HG02981 (cell line): ENCODE results near the gene TBC1D10A.

Experiments used
- ATAC-seq: cut with Tn5 transposase; IDR thresholded peaks from one replicate; pipeline ENCODE4 v1.9.1; 2021; ENCODE audit warnings: mild to moderate bottlenecking, moderate library complexity; ENCODE audit not compliant: unreplicated experiment

The TBC1D10A gene

DNA sequence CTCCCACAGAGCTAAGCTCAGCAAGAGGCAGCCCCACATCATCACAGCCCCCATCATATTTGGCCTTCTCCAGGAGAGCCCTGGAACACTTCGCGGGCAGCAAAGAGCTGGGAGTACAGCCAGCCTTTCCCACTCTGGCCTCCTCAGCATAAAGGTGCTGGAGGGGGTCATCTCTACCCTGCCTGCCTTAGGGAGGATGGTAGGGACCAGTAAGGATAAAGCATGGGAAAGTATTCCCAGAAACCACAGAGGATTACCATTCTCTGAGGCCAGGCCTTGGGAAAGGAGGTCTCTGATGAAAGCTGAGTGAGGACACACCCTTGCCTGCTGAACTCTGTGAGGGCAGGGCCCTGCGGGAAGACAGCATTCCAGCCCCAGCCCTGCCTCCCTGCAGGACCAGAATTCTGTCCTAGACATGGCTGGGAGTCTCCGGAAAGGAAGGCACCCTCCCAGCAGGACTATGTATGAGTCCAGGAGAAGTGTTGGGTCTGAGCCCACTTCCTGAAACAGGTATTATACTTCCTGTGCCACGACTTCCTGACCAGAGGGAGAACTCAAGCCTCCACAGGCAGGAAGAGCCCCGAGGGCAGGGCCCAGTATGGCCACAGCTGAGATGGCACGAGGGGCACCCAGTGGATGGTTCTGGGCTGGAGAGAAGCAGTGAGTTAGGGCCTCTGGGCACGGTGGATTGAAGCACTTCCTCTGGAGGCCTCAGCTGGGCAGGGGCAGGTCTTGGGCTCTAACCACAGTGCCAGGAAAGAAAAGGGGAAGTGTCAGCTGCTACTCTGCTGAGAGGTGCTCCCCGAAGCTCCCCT is 24.5 kb downstream of the TBC1D10A start:
- no peak for ATAC-seq

DNA sequence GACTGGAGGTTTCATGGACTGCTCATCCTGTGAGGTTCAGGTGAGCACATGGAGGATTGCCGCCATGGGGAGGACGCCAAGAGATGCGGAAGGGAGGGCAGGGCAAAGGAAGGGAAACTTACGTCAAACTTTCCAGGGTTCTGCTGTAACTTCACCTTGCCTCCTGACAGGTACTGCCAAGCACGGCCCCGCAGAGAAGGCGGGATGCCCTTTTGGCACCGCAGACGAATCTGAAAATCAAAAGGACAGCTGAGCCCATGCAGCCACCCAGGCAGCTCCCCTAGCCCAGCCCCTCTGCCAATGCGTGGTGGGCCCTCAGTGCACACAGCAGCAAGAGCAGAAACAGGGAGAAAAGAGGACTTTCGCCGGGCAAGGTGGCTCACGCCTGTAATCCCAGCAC is 27.4 kb downstream of the TBC1D10A start:
- ATAC-seq: no peak

GRCh38 chr22:30297991-30298701 is 28.6 kb downstream of the TBC1D10A start:
- no peak for ATAC-seq

DNA sequence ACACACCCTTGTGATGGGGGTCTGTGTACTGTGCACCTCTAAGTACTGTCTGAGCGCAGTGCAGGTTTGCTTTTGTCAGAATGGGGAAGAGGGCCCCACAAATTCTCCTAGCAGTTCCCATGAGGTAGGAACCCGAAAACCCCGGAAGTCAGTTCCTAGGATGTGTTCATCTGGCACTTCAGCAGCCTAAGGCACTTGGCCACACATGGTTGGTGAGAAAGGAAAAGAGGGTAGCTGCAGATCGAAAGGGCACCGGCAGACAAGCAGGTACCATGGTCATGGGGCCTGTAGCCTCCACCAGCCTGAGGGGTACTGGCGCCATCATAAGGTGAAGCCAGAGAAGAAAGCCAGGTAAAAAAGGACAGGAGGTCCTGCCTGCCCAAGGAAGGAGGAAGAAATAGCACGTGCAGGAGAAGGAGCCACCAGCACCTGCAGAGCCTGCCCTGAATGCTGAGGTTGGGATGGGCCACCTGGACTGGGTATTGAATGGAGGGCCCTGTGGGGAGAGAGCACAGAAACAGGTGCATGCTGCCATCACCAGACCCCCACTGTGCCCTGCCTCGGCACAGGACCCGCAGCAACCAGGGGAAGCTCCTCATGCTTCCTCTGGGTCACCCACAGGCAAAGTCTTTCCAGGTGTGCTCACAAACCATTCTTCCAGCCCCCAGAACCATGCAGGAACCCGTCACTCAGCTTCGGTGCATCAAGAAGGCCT is 29.3 kb downstream of the TBC1D10A start:
- ATAC-seq: no peak

- no peak for ATAC-seq
Observed at GRCh38 chr22:30296833-30297232, 29.9 kb downstream of the TBC1D10A start.

DNA sequence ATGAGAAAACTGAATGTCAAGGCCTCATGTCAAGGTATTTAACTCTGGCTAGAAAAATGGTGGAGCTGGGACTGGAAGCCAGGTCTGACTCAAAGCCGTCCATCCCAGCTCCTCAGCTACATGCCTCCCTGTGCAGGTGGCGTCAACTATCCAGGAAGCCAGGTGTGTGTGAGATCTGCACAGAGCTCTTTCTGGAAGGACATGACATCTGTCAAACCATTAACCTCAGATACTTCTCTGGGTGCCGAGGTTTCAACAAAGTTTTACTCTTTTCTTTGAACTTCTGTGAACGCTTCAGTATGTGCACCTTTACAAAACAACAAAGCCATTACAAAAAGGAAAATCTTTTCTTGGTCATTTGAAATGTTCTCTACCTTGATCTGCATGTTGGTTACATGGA is 30.4 kb downstream of the TBC1D10A start:
- no peak for ATAC-seq

GRCh38 chr22:30295576-30295975 is 31.2 kb downstream of the TBC1D10A start:
- ATAC-seq: no peak

- ATAC-seq: no peak
Observed at GRCh38 chr22:30294830-30295229, 31.9 kb downstream of the TBC1D10A start.

DNA sequence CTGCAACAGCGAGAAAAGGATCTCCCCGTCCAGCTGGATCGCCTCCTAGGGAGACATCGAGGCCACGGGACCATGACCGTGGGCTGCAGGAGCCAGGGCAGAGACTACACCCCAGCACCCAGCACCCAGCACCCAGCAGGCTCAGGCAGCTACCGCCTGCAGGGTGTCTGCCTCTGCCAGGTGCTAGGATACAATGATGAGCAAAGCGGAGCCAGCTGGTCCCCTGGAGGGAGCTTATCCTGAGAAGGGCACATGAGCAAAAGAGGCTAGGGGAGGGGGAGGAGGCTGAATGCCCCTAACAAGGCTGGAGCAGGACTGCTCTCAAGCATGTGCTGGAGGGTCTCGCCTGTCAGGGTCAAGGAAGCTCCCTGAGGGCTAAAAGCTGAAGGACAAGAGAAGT is 32.7 kb downstream of the TBC1D10A start:
- no peak for ATAC-seq

DNA sequence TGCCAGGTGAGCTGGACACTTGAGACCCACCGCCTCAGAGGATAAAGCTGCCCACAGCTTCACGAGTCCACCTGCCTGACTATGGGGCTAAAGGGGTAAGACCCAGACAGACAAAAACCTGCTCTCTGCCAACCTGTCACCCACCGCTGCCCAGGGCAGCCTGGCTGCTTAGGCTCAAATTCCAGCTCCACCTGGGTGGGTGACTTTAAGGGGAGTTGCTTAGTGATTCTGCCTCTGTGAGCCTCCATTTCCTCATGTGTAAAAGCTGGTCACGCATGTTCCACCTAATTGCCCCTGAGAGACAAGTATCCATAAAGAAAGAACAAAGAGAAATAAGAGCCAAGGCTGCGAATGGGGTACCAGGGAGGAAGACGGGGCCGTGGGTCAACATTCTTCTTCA is 33.7 kb downstream of the TBC1D10A start:
- no peak for ATAC-seq

DNA sequence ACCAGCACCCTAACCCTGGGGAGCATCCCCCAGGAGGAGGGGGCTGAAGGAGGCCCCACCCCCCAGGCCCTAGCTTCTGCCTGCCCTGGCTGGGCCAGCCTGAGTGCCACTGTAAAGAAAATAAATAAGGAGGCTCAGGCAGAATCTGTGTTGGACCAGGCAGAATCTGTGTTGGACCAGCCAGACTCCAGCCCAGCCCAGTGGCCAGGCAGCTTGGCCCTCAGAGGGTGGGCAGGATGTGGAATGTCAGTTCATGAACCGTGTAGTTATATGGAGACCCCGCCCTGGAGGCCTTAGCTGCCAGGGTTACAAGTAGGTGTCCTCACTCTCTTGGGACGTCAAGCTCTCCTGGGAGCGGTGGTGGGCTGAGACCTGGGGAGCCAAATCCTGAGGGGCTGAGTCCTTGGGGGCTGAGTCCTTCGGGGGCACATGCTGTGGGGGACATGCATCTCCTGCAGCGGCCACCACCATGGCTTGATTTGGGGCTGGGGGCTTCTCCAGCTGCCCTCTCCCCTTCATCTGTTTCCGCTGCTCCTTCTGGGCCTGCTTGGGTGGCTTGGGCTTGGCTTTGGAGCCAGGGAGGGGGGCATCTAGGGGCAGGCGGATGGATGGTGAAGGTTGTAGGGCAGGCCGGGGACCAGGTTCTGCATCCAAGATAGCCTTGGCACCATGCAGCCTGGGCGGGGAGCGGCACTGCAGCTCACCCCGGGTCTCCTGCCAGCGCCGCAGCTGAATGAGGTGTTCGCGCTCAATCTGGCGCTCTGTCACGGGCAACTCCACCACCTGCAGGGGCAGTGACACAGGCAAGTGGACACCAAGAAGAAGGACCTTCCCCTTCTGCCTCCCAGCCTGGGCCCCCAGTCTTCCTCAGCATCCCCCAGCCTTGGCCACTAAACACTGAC is 34.4 kb downstream of the TBC1D10A start:
- no peak for ATAC-seq

- ATAC-seq: no peak
Observed at GRCh38 chr22:30291058-30291892, 35.5 kb downstream of the TBC1D10A start.

- no peak for ATAC-seq
Observed at GRCh38 chr22:30290342-30291057, 36.2 kb downstream of the TBC1D10A start.

DNA sequence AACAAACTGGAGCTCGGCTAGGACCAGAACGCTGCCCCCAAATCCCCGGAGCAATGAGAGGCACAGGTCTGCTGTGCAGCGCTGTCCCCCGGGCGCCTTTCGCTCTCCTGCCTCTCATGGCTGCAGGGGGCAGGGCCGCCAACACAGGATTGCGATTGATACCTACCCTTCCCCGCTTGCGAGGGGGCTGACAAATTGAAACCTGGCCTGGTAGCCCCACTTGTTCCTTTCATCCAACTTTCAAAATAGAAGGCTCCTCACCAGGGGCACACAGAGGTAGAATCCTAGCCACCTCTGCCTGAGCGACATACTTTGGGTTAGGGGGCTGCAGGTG is 36.8 kb downstream of the TBC1D10A start:
- ATAC-seq: peak; percentile 19

DNA sequence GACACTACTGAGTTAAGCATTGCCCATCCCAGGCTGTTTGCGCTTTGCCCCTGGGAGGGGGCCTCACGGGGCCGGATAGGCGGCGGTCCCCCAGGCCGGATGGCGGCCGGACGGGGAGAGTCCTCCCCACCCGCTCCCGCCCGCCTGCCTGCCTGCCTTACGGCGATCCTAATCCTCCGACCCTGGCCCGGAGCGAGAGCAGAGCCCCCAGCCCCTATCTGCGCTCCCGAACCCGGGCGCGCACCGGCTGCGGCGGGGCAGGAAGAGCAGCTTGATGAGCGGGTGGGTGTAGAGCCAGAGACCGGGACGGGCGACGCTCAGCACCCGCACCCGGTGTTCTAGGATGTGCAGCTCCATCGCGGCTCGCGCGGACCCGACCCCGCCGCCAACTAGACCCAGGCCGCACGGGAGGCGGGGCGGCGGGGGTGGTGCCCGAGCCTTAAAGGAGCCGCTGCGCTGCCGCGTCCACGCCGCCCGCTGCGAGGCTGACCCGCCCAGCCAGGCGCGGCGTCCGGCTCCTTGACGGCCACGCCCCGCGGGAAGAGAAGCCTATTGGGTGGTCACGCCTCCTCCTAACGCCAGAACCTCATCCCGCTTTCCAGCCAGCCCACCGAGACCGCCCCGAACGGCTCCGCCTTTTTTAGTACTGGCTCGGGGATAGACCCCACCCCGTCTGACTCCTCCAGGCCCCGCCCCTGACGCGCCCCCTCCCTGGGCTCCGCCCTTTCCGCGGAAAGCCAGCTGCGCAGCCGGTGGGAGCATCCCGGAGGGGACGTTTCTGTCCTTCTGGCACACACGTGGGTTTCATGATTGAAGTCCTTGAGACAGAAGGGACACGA is 37.4 kb downstream of the TBC1D10A start, which contains the start of gene CASTOR1:
Gene CASTOR1 (minus strand): TSS at position 365 of the 839 bp plus-strand sequence. CDS start 8 bp downstream, at position 357.
- peak; percentile 54 for ATAC-seq

DNA sequence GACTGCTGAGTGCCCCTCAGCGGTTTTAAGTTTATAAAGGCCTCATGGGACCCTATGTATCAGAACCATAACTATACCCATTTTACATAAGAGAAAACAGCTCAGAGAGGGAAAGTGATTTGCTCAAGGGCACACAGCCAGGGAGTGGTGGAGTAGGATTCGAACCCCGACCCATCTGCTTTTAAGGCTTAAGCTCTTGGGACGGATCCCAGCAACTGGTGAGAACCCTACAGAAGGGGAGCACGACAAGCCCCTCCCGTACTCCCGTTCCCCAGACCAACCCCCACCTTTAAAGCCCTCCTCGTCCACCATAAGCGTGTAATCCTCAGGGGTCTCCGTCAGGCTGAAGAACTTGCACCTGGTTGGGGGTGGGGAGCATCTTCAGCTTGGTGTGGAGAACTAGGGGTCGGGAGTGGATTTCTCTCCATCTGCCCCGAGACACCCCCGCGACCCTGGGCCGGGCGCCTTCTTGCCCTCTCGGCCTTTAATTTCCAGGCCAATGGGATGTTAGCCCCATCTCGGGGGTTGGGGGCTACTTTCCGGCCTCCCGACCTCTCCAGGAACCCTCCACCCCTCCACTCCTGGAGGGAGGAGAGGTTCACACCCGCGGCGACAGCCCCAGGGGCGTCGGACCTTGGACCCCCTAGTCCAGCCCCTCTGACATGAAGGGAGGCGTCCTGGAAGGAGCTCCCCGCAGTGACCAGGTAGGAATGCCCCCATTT is 38.2 kb downstream of the TBC1D10A start:
- ATAC-seq: no peak

DNA sequence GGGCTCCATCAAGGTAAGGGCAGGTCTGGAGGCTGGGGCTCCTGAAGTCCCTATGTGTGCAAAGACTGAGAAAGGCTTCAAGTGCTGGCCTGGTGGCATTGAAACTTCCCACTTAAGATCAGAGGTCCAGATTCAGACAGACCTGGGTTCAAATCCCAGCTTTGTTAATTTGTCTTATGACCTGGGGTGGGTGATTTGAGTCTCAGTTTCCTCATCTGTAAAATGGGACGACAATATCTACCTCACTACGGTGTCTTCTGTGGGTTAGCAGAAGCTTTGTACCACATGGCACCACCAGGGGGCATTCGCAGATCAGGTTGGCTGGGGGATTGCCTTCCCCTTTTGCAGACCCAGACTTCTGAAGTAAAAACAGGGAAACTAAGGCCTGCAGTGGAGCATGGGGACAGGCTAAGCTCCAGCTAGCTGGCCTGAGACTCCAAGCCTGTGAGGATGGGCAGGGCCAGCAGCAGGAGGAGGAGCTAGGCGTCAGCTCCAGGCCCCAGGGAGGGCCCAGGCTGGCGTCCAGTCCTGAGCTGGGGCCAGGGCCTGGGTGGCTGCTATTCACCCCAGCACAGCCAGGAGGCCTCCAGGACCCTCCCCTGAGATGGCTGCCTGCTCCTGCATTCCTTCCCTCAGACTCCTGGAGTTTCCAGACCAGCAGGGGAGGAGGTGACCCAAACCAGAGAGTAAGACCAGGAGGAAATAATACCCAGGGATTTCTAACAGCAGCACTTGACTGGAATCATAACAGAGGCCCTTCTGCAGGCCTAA is 38.9 kb downstream of the TBC1D10A start:
- ATAC-seq: no peak
